ENCODE measurements around the gene DNAJC21. TPM values are rescaled to one million over a fixed set of nuclear protein-coding genes. Genes with fewer than 3 reads are reported as not detected.

DNAJC21 gene
- total RNA-seq, 2 donors from 2014 or later = 49.6 to 53.5 TPM

DNA sequence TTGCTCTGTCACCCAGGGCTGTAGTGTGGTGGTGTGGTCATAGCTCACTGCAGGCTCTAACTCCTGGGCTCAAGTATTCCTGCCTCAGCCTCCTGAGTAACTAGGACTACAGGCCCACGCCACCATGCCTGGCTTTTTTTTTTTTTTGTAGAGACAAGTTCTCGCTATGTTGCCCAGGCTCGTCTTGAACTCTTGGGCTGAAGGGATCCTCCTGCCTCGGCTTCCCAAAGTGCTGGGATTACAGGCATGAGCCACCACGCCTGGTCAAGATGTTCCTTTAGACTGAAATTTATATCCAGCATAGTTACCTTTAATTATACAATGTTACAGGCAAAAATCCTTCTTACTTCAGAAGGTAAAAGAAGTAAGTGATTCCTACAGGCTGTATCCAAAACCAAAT lies 1.6 kb upstream of the DNAJC21 start:
- 89 to 92% methylated on average over 5 of the region's 5 CpGs for WGBS, 2 experiments (ENCODE audit: insufficient coverage in 1 of 2, insufficient read length in 1 of 2)
- no peak for DNase-seq

DNA sequence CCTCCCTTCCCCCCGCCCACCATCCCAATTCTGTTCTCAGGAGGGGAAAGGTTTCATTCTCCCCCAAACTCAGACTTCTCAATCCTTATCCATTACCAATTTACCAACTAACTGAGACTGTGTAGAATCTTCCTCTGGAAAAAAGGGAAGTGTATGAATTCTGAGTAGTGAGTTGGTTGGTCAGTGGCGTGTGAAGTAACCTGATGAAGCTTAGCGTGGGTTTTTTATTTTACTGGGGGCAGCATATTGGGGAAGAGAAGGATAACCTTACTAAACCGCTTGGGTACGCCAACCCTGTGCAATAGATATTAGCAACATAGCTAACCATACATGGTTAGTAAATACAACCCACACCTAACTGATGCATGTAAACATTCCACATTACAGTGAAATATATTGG lies 1.1 kb upstream of the DNAJC21 start:
- H3K9ac ChIP-seq (ENCODE audit: extremely low read depth, low read length, poor library complexity, severe bottlenecking) = no peak overlapping the region
- Mint-ChIP-seq H3K27me3 (ENCODE audit: insufficient read depth) (no peaks in the 10 kb centered on the region), H3K9me3 (no peaks in the 10 kb centered on the region), H3K27ac (no peak overlapping the region), H3K36me3 (ENCODE audit: low read depth) (peaks cover 32% of the 10 kb centered on the region), H3K4me1 (peaks cover 11% of the 10 kb centered on the region), H3K4me3 (no peak overlapping the region)
- TF ChIP-seq, protein P1, sequence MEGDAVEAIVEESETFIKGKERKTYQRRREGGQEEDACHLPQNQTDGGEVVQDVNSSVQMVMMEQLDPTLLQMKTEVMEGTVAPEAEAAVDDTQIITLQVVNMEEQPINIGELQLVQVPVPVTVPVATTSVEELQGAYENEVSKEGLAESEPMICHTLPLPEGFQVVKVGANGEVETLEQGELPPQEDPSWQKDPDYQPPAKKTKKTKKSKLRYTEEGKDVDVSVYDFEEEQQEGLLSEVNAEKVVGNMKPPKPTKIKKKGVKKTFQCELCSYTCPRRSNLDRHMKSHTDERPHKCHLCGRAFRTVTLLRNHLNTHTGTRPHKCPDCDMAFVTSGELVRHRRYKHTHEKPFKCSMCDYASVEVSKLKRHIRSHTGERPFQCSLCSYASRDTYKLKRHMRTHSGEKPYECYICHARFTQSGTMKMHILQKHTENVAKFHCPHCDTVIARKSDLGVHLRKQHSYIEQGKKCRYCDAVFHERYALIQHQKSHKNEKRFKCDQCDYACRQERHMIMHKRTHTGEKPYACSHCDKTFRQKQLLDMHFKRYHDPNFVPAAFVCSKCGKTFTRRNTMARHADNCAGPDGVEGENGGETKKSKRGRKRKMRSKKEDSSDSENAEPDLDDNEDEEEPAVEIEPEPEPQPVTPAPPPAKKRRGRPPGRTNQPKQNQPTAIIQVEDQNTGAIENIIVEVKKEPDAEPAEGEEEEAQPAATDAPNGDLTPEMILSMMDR (conservative IDR thresholded peaks at IDR 0.05) = no peak
- H3K27ac ChIP-seq (ENCODE audit: low read depth, low read length) = peak overlapping the region; percentile 5
- no peaks in the 10 kb centered on the region for H3K9me3 ChIP-seq (ENCODE audit: control insufficient read depth, low read length)
- no peak for DNase-seq
- peaks cover 38% of the 10 kb centered on the region for H3K36me3 ChIP-seq (ENCODE audit: control insufficient read depth, insufficient read depth, low read length)
- H3K27me3 ChIP-seq (ENCODE audit: control insufficient read depth, insufficient read depth, low read length, poor library complexity, severe bottlenecking) = no peaks in the 10 kb centered on the region
- no peaks in the 10 kb centered on the region for H3K4me1 ChIP-seq (ENCODE audit: control insufficient read depth, insufficient read depth, low read length)
- H3K4me3 ChIP-seq (ENCODE audit: low read length) = peak overlapping the region; percentile 72
- WGBS, 2 experiments (ENCODE audit: insufficient coverage in 1 of 2, insufficient read length in 1 of 2) = 91 to 100% methylated on average over 1 to 5 of the region's 5 CpGs

More for the DNA sequence above, 1.6 kb upstream of the DNAJC21 start:
- no peak overlapping the region for H3K4me3 ChIP-seq (ENCODE audit: low read length)
- H3K27ac ChIP-seq (ENCODE audit: low read depth, low read length) = peak overlapping the region; percentile 5
- Mint-ChIP-seq H3K4me1 (peaks cover 11% of the 10 kb centered on the region), H3K36me3 (ENCODE audit: low read depth) (peaks cover 34% of the 10 kb centered on the region), H3K4me3 (no peak overlapping the region), H3K9me3 (no peaks in the 10 kb centered on the region), H3K27ac (peak overlapping the region; percentile 61), H3K27me3 (ENCODE audit: insufficient read depth) (no peaks in the 10 kb centered on the region)
- TF ChIP-seq, protein P1 (conservative IDR thresholded peaks at IDR 0.05) = no peak
- H3K9me3 ChIP-seq (ENCODE audit: control insufficient read depth, low read length) = no peaks in the 10 kb centered on the region
- H3K4me1 ChIP-seq (ENCODE audit: control insufficient read depth, insufficient read depth, low read length) = no peaks in the 10 kb centered on the region
- no peaks in the 10 kb centered on the region for H3K27me3 ChIP-seq (ENCODE audit: control insufficient read depth, insufficient read depth, low read length, poor library complexity, severe bottlenecking)
- H3K9ac ChIP-seq (ENCODE audit: extremely low read depth, low read length, poor library complexity, severe bottlenecking) = no peak overlapping the region
- H3K36me3 ChIP-seq (ENCODE audit: control insufficient read depth, insufficient read depth, low read length) = peaks cover 41% of the 10 kb centered on the region

DNA sequence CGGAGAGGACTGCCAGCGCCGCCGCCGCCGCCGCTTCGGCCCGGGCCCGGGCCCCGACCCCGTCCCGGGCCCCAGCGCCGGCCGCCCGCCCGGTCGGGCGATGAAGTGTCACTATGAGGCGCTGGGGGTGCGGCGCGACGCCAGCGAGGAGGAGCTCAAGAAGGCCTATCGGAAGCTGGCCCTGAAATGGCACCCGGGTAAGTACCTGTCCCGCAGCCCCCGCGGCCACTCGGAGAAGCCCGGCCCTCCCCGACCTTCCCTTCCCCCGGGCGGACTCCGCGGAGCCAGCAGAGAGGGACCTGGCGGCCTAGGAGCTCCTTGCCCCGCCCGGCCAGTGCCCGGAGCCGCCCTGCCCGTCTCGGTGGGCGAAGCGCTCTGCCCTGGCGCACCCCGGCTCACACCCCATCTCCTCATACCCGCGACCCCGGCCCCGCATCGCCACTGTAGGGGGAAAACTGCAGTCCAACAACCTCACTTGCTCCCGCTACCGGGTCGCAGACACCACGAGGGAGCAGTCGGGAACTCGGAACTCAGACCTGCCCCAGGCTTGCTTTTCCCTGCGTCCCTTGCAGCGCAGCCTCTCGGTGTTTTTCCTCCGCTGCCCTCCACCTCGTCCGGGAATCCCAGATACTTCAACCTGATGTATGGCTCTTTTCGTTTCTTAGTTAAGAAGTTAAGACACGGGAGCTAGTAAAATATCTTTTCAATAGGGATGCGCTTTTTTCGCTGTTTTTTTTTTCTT lies 532 bp downstream of the DNAJC21 start:
- no peaks in the 10 kb centered on the region for H3K27me3 ChIP-seq (ENCODE audit: control insufficient read depth, insufficient read depth, low read length, poor library complexity, severe bottlenecking)
- Mint-ChIP-seq H3K27ac (peak overlapping the region; percentile 99), H3K4me1 (peaks cover 11% of the 10 kb centered on the region), H3K36me3 (ENCODE audit: low read depth) (peaks cover 24% of the 10 kb centered on the region), H3K9me3 (no peaks in the 10 kb centered on the region), H3K27me3 (ENCODE audit: insufficient read depth) (no peaks in the 10 kb centered on the region), H3K4me3 (peak overlapping the region; percentile 96)
- DNase-seq = peak; percentile 92
- peak overlapping the region; percentile 92 for H3K4me3 ChIP-seq (ENCODE audit: low read length)
- H3K9ac ChIP-seq (ENCODE audit: extremely low read depth, low read length, poor library complexity, severe bottlenecking) = peak overlapping the region; percentile 55
- TF ChIP-seq, protein P1 (conservative IDR thresholded peaks at IDR 0.05) = peak; percentile 21
- H3K4me1 ChIP-seq (ENCODE audit: control insufficient read depth, insufficient read depth, low read length) = no peaks in the 10 kb centered on the region
- peaks cover 38% of the 10 kb centered on the region for H3K36me3 ChIP-seq (ENCODE audit: control insufficient read depth, insufficient read depth, low read length)
- H3K27ac ChIP-seq (ENCODE audit: low read depth, low read length) = peak overlapping the region; percentile 81
- 0% methylated on average over 35 to 70 of the region's 70 CpGs for WGBS, 2 experiments (ENCODE audit: insufficient coverage in 1 of 2, insufficient read length in 1 of 2)
- H3K9me3 ChIP-seq (ENCODE audit: control insufficient read depth, low read length) = no peaks in the 10 kb centered on the region

All from endodermal cell (in vitro differentiated cells).